Keratinocyte (primary cell): ENCODE data around the gene ACMSD. TPM values are rescaled to one million over a fixed set of nuclear protein-coding genes. Genes with fewer than 3 reads are reported as not detected.

Experiments used
- DNase-seq: peaks from one replicate; pipeline ENCODE4 v3.0.0-alpha.2; 2011; ENCODE audit warnings: low read depth, missing footprints, low spot score
- FAIRE-seq: peaks from 2 replicates; lab custom pipeline; 2011; peaks lifted over from hg19 to GRCh38; lab: Jason Lieb, UNC
- H2AFZ ChIP-seq: 2 replicates; pipeline ENCODE4 v1.6.0; 2012; ENCODE audit warnings: low read length, control low read depth, inconsistent platforms; ENCODE audit not compliant: control insufficient read depth
- H3K27ac ChIP-seq: 2 replicates; pipeline ENCODE4 v1.5.1; 2011; ENCODE audit warnings: low read length; ENCODE audit not compliant: control insufficient read depth, insufficient read depth
- H3K27me3 ChIP-seq: 3 replicates; pipeline ENCODE4 v1.6.0; 2011; ENCODE audit warnings: low read length; ENCODE audit not compliant: control insufficient read depth, insufficient read depth; ENCODE audit errors: extremely low read depth
- H3K36me3 ChIP-seq, 2 experiments: 2 replicates in 1 of 2; 3 replicates in 1 of 2; pipeline ENCODE4 v1.5.1; 2011; ENCODE audit warnings: low read length in 2 of 2, mild to moderate bottlenecking in 1 of 2; ENCODE audit not compliant: control insufficient read depth in 2 of 2, insufficient read depth in 2 of 2; ENCODE audit errors: extremely low read depth in 1 of 2
- H3K4me1 ChIP-seq: 3 replicates; pipeline ENCODE4 v1.5.1; 2011; ENCODE audit warnings: low read length; ENCODE audit not compliant: control insufficient read depth, insufficient read depth; ENCODE audit errors: extremely low read depth
- H3K4me2 ChIP-seq: 3 replicates; pipeline ENCODE4 v1.6.0; 2011; ENCODE audit warnings: low read depth, low read length; ENCODE audit not compliant: control insufficient read depth, insufficient read depth; ENCODE audit errors: extremely low read depth
- H3K4me3 ChIP-seq, 3 experiments: fragments of 200-600 bp in 1 of 3; sonication (generic) in 1 of 3; 2 replicates in 2 of 3; 3 replicates in 1 of 3; pipeline ENCODE4 v1.5.1; 2011 to 2016; ENCODE audit warnings: low read length in 3 of 3, mild to moderate bottlenecking in 3 of 3, control low read depth in 2 of 3, inconsistent platforms in 1 of 3, low read depth in 1 of 3, mixed read lengths in 1 of 3, mixed run types in 1 of 3, moderate library complexity in 1 of 3; ENCODE audit not compliant: control insufficient read depth in 2 of 3, insufficient read depth in 2 of 3; ENCODE audit errors: extremely low read depth in 1 of 3
- H3K79me2 ChIP-seq: 2 replicates; pipeline ENCODE4 v1.6.0; 2012; ENCODE audit warnings: low read length; ENCODE audit not compliant: control insufficient read depth, insufficient read depth
- H3K9ac ChIP-seq: 3 replicates; pipeline ENCODE4 v1.6.0; 2011; ENCODE audit warnings: low read length; ENCODE audit not compliant: control insufficient read depth, insufficient read depth; ENCODE audit errors: extremely low read depth
- H3K9me1 ChIP-seq: 3 replicates; pipeline ENCODE4 v1.6.0; 2011; ENCODE audit warnings: low read length; ENCODE audit not compliant: control insufficient read depth, insufficient read depth; ENCODE audit errors: extremely low read depth
- H3K9me3 ChIP-seq: 2 replicates; pipeline ENCODE4 v1.5.1; 2012; ENCODE audit warnings: low read depth, low read length; ENCODE audit not compliant: control insufficient read depth
- H4K20me1 ChIP-seq: 3 replicates; pipeline ENCODE4 v1.6.0; 2011; ENCODE audit warnings: low read length; ENCODE audit not compliant: control insufficient read depth, insufficient read depth; ENCODE audit errors: extremely low read depth
- CTCF ChIP-seq, 3 experiments: IDR thresholded peaks in 1 of 3; conservative IDR thresholded peaks in 1 of 3; optimal IDR thresholded peaks in 1 of 3; 2 replicates in 2 of 3; 3 replicates in 1 of 3; pipeline versions ENCODE3 to v1.5.1; 2011; ENCODE audit warnings: low read length in 3 of 3, mild to moderate bottlenecking in 3 of 3, moderate library complexity in 2 of 3, control low read depth in 1 of 3, inconsistent platforms in 1 of 3; ENCODE audit not compliant: insufficient read depth in 2 of 3; ENCODE audit errors: extremely low read depth in 1 of 3
- EZH2 ChIP-seq: IDR thresholded peaks from one replicate; pipeline ENCODE4 v1.6.1; 2012; ENCODE audit warnings: inconsistent platforms, mild to moderate bottlenecking, low read length, moderate library complexity
- dilution Hi-C: fragments of 300-500 bp; cut with MboI; formaldehyde crosslinking; loops from one replicate; pipeline ENCODE4 v1.7.0; 2020; ENCODE audit warnings: low sequenced_read_pairs; ENCODE audit not compliant: extremely low pct_ligation_motif_present
- polyA plus RNA-seq, 5 experiments: library from polyadenylated mRNA; depleted of rRNA in 3 of 5; stranded (reverse) in 3 of 5; stranded (forward) in 1 of 5; unstranded in 1 of 5; fragments of >200 nt; gene quantifications; 1 replicate in 1 of 5; 2 replicates in 3 of 5; 3 replicates in 1 of 5; pipeline versions ENCODE4 v1.2.1 to v1.2.3, GENCODE V29; 2011 to 2012; ENCODE audit warnings: missing spikeins in 2 of 5, low read depth in 1 of 5, low replicate concordance in 1 of 5

The ACMSD gene
- polyA plus RNA-seq, 1 donor (not counting 4 experiments of a cell fraction or from before 2014, with no cell fraction given): not detected

- H3K36me3 ChIP-seq: no peaks in the 10 kb centered on the region
- no peaks in the 10 kb centered on the region for H3K79me2 ChIP-seq
- no peaks in the 10 kb centered on the region for H3K9me3 ChIP-seq
- H4K20me1 ChIP-seq: no peaks in the 10 kb centered on the region
- H3K9ac ChIP-seq: no peak overlapping the region
- peaks cover 3% of the 10 kb centered on the region for H3K4me1 ChIP-seq
- no peaks in the 10 kb centered on the region for H3K27me3 ChIP-seq
- no peak overlapping the region for H3K4me3 ChIP-seq
- no peak overlapping the region for H3K4me2 ChIP-seq
- dilution Hi-C loops: no loop called here
- H3K9me1 ChIP-seq: no peaks in the 10 kb centered on the region
- DNase-seq: no peak
- H3K27ac ChIP-seq: no peak overlapping the region
- FAIRE-seq: no peak
- H2AFZ ChIP-seq: no peak overlapping the region
- TF ChIP-seq EZH2 (no peak), CTCF (optimal IDR thresholded peaks at IDR 0.05 in 1 of 3, IDR thresholded peaks at IDR 0.05 in 1 of 3, conservative IDR thresholded peaks at IDR 0.05 in 1 of 3; ENCODE audit: extremely low read depth in 1 of 3, insufficient read depth in 2 of 3, low read length in 3 of 3) (no peak)
Measured at GRCh38 chr2:134869946-134870736, 31.7 kb downstream of the ACMSD start.

- no peak overlapping the region for H2AFZ ChIP-seq
- TF ChIP-seq CTCF (optimal IDR thresholded peaks at IDR 0.05 in 1 of 3, IDR thresholded peaks at IDR 0.05 in 1 of 3, conservative IDR thresholded peaks at IDR 0.05 in 1 of 3; ENCODE audit: extremely low read depth in 1 of 3, insufficient read depth in 2 of 3, low read length in 3 of 3): no peak
- TF ChIP-seq EZH2: no peak
Measured at GRCh38 chr2:134873152-134873551, 34.7 kb downstream of the ACMSD start.

More at GRCh38 chr2:134873152-134873551, 34.7 kb downstream of the ACMSD start:
- H3K36me3 ChIP-seq: no peaks in the 10 kb centered on the region
- H3K4me1 ChIP-seq: no peaks in the 10 kb centered on the region
- no peaks in the 10 kb centered on the region for H4K20me1 ChIP-seq
- dilution Hi-C loops: no loop called here
- no peak overlapping the region for H3K9ac ChIP-seq
- H3K9me1 ChIP-seq: no peaks in the 10 kb centered on the region
- FAIRE-seq (no peak), DNase-seq (no peak)
- H3K4me3 ChIP-seq: no peak overlapping the region
- no peak overlapping the region for H3K27ac ChIP-seq
- H3K9me3 ChIP-seq: no peaks in the 10 kb centered on the region
- H3K79me2 ChIP-seq: no peaks in the 10 kb centered on the region
- no peak overlapping the region for H3K4me2 ChIP-seq
- H3K27me3 ChIP-seq: no peaks in the 10 kb centered on the region
